T-helper 1 cell treated with Interleukin-12 subunit alpha and Interleukin-12 subunit beta and Interleukin-4 antibody, amounts not matched to agents 30 μg/mL and 1 μg/mL, for 36 hours (primary cell): ENCODE measurements around the gene GLDC.
"Not testable (repeated sequence)": the region's sequence is repeated elsewhere in the genome, so short reads cannot be mapped to it uniquely, and the experiment has no call there.

Experiments
- H3K27ac Mint-ChIP-seq: one replicate; pipeline ENCODE4 v1.8.0; 2021; ENCODE audit warnings: mild to moderate bottlenecking, mixed read lengths
- H3K27me3 Mint-ChIP-seq: one replicate; pipeline ENCODE4 v1.8.0; 2021; ENCODE audit warnings: low read depth, mixed read lengths
- H3K36me3 Mint-ChIP-seq: one replicate; pipeline ENCODE4 v1.8.0; 2021; ENCODE audit warnings: low read depth, mixed read lengths
- H3K4me1 Mint-ChIP-seq: one replicate; pipeline ENCODE4 v1.8.0; 2021; ENCODE audit warnings: low read depth, mixed read lengths
- H3K4me3 Mint-ChIP-seq: one replicate; pipeline ENCODE4 v1.8.0; 2021; ENCODE audit warnings: mild to moderate bottlenecking, moderate library complexity, mixed read lengths
- H3K9me3 Mint-ChIP-seq: one replicate; pipeline ENCODE4 v1.8.0; 2021; ENCODE audit warnings: mixed read lengths

Gene GLDC

GRCh38 chr9:6673326-6674025 is 27.9 kb upstream of the GLDC start:
- Mint-ChIP-seq H3K9me3 (no peaks in the 10 kb centered on the region), H3K36me3 (no peaks in the 10 kb centered on the region), H3K27ac (no peak overlapping the region)

GRCh38 chr9:6672118-6672517 is 26.6 kb upstream of the GLDC start:
- Mint-ChIP-seq H3K9me3 (no peaks in the 10 kb centered on the region), H3K27me3 (no peaks in the 10 kb centered on the region), H3K27ac (no peak overlapping the region), H3K4me1 (no peaks in the 10 kb centered on the region), H3K4me3 (no peak overlapping the region), H3K36me3 (no peaks in the 10 kb centered on the region)

More at GRCh38 chr9:6673326-6674025, 27.9 kb upstream of the GLDC start:
- Mint-ChIP-seq H3K27me3 (no peaks in the 10 kb centered on the region), H3K4me1 (no peaks in the 10 kb centered on the region), H3K4me3 (no peak overlapping the region)

GRCh38 chr9:6671416-6671815 is 25.9 kb upstream of the GLDC start:
- Mint-ChIP-seq H3K36me3 (no peaks in the 10 kb centered on the region), H3K4me1 (no peaks in the 10 kb centered on the region), H3K27ac (no peak overlapping the region), H3K4me3 (no peak overlapping the region), H3K27me3 (no peaks in the 10 kb centered on the region), H3K9me3 (no peaks in the 10 kb centered on the region)

- Mint-ChIP-seq H3K4me1 (no peaks in the 10 kb centered on the region), H3K27ac (no peak overlapping the region), H3K9me3 (no peaks in the 10 kb centered on the region), H3K27me3 (no peaks in the 10 kb centered on the region), H3K36me3 (no peaks in the 10 kb centered on the region), H3K4me3 (no peak overlapping the region)
These were observed 24.4 kb upstream of the GLDC start for GRCh38 chr9:6669881-6670280.

- Mint-ChIP-seq H3K27ac (no peak overlapping the region), H3K27me3 (no peaks in the 10 kb centered on the region), H3K4me3 (no peak overlapping the region), H3K9me3 (no peaks in the 10 kb centered on the region), H3K4me1 (no peaks in the 10 kb centered on the region), H3K36me3 (no peaks in the 10 kb centered on the region)
These were observed 22.2 kb upstream of the GLDC start for GRCh38 chr9:6667633-6668280.

- H3K4me1 Mint-ChIP-seq, result no peaks in the 10 kb centered on the region
- no peaks in the 10 kb centered on the region for H3K9me3 Mint-ChIP-seq
- H3K36me3 Mint-ChIP-seq, result no peaks in the 10 kb centered on the region
- H3K27ac Mint-ChIP-seq, result no peak overlapping the region
- no peaks in the 10 kb centered on the region for H3K27me3 Mint-ChIP-seq
- no peak overlapping the region for H3K4me3 Mint-ChIP-seq
These were observed 21.6 kb upstream of the GLDC start for GRCh38 chr9:6667080-6667479.

- Mint-ChIP-seq H3K27me3 (no peaks in the 10 kb centered on the region), H3K4me3 (no peak overlapping the region), H3K27ac (no peak overlapping the region), H3K36me3 (no peaks in the 10 kb centered on the region), H3K4me1 (no peaks in the 10 kb centered on the region), H3K9me3 (no peaks in the 10 kb centered on the region)
These were observed 20.1 kb upstream of the GLDC start for GRCh38 chr9:6665628-6666027.

- Mint-ChIP-seq H3K4me1 (no peaks in the 10 kb centered on the region), H3K36me3 (no peaks in the 10 kb centered on the region), H3K9me3 (no peaks in the 10 kb centered on the region), H3K27me3 (no peaks in the 10 kb centered on the region), H3K27ac (no peak overlapping the region), H3K4me3 (no peak overlapping the region)
These were observed 18.7 kb upstream of the GLDC start for GRCh38 chr9:6664204-6664680.

GRCh38 chr9:6660512-6660911 is 15.0 kb upstream of the GLDC start:
- H3K27ac Mint-ChIP-seq, result no peak overlapping the region
- no peaks in the 10 kb centered on the region for H3K9me3 Mint-ChIP-seq
- H3K4me1 Mint-ChIP-seq, result no peaks in the 10 kb centered on the region
- no peaks in the 10 kb centered on the region for H3K36me3 Mint-ChIP-seq
- H3K27me3 Mint-ChIP-seq, result no peaks in the 10 kb centered on the region
- H3K4me3 Mint-ChIP-seq, result no peak overlapping the region

GRCh38 chr9:6658628-6659353 is 13.3 kb upstream of the GLDC start:
- Mint-ChIP-seq H3K27ac (no peak overlapping the region), H3K9me3 (no peaks in the 10 kb centered on the region), H3K4me1 (no peaks in the 10 kb centered on the region), H3K36me3 (no peaks in the 10 kb centered on the region), H3K4me3 (no peak overlapping the region), H3K27me3 (peaks cover 9% of the 10 kb centered on the region)

GRCh38 chr9:6656614-6657300 is 11.2 kb upstream of the GLDC start:
- H3K36me3 Mint-ChIP-seq, result no peaks in the 10 kb centered on the region
- no peaks in the 10 kb centered on the region for H3K9me3 Mint-ChIP-seq

GRCh38 chr9:6655036-6655435 is 9.5 kb upstream of the GLDC start:
- Mint-ChIP-seq H3K4me1 (no peaks in the 10 kb centered on the region), H3K27ac (no peak overlapping the region), H3K4me3 (no peak overlapping the region)

More at GRCh38 chr9:6656614-6657300, 11.2 kb upstream of the GLDC start:
- H3K27me3 Mint-ChIP-seq, result peaks cover 18% of the 10 kb centered on the region
- H3K27ac Mint-ChIP-seq, result no peak overlapping the region
- H3K4me3 Mint-ChIP-seq, result no peak overlapping the region
- no peaks in the 10 kb centered on the region for H3K4me1 Mint-ChIP-seq

GRCh38 chr9:6646293-6646636 is 736 bp upstream of the GLDC start:
- Mint-ChIP-seq H3K27ac (no peak overlapping the region), H3K9me3 (no peaks in the 10 kb centered on the region), H3K36me3 (no peaks in the 10 kb centered on the region), H3K27me3 (peaks cover 66% of the 10 kb centered on the region), H3K4me3 (peak overlapping the region; percentile 80), H3K4me1 (peaks cover 14% of the 10 kb centered on the region)

More at GRCh38 chr9:6655036-6655435, 9.5 kb upstream of the GLDC start:
- Mint-ChIP-seq H3K9me3 (no peaks in the 10 kb centered on the region), H3K27me3 (peaks cover 18% of the 10 kb centered on the region), H3K36me3 (no peaks in the 10 kb centered on the region)

GRCh38 chr9:6645105-6645354 is 499 bp downstream of the GLDC start:
- not testable (repeated sequence) for H3K36me3 Mint-ChIP-seq, H3K9me3 Mint-ChIP-seq, H3K27ac Mint-ChIP-seq
- H3K4me1 Mint-ChIP-seq, result peaks cover 14% of the 10 kb centered on the region
- peaks cover 78% of the 10 kb centered on the region for H3K27me3 Mint-ChIP-seq
- peak overlapping the region; percentile 62 for H3K4me3 Mint-ChIP-seq
